OCI-LY7 (cell line): ENCODE measurements around the gene UPF3B. TPM values are rescaled to one million over a fixed set of nuclear protein-coding genes. Genes with fewer than 3 reads are reported as not detected.

Experiments
- BruUV-seq: library from RNA; stranded (reverse); fragments of 400-500 nt; replicated peaks from 2 replicates; lab custom pipeline; 2021; lab: Mats Ljungman, UMichigan
- CTCF ChIA-PET: fragments of 300-600 bp; sonication (Branson Sonifier 250); formaldehyde crosslinking; loops from one replicate; lab custom pipeline; 2022; ENCODE audit warnings: antibody characterized with exemption; ENCODE audit not compliant: unreplicated experiment; lab: Charles Lee
- POLR2A ChIA-PET: fragments of 300-600 bp; sonication (Branson Sonifier 250); formaldehyde crosslinking; loops from one replicate; lab custom pipeline; 2022; ENCODE audit warnings: antibody characterized with exemption; lab: Charles Lee
- DNase-seq: peaks from one replicate; pipeline ENCODE4 v3.0.0-alpha.2; 2015; ENCODE audit warnings: low spot score
- H2AFZ ChIP-seq: fragments of 200-600 bp; sonication (generic), shearing (Covaris generic); 2 replicates; pipeline ENCODE4 v1.6.1; 2014; ENCODE audit warnings: mild to moderate bottlenecking, antibody characterized with exemption, low read length, moderate library complexity
- H3K27ac ChIP-seq: fragments of 200-600 bp; sonication (generic); 2 replicates; pipeline ENCODE4 v1.5.1; 2014; ENCODE audit warnings: mixed run types, low read depth, mild to moderate bottlenecking, moderate library complexity, low read length, inconsistent platforms; ENCODE audit not compliant: poor library complexity, severe bottlenecking
- H3K36me3 ChIP-seq: fragments of 200-600 bp; sonication (generic); 2 replicates; pipeline ENCODE4 v1.6.1; 2014; ENCODE audit warnings: mild to moderate bottlenecking, antibody characterized with exemption, low read length, moderate library complexity, mixed read lengths; ENCODE audit not compliant: insufficient read depth
- H3K4me1 ChIP-seq: fragments of 200-600 bp; sonication (generic); 2 replicates; pipeline ENCODE4 v1.5.1; 2014; ENCODE audit warnings: mild to moderate bottlenecking, low read length; ENCODE audit not compliant: insufficient read depth, poor library complexity, severe bottlenecking
- H3K4me2 ChIP-seq: fragments of 200-600 bp; sonication (generic); 2 replicates; pipeline ENCODE4 v1.6.1; 2014; ENCODE audit warnings: mild to moderate bottlenecking, low read length
- H3K4me3 ChIP-seq: fragments of 200-600 bp; sonication (generic); 2 replicates; pipeline ENCODE4 v1.5.1; 2014; ENCODE audit warnings: mild to moderate bottlenecking, low read depth, low read length; ENCODE audit not compliant: poor library complexity, severe bottlenecking
- H3K79me2 ChIP-seq: fragments of 200-600 bp; sonication (generic); 2 replicates; pipeline ENCODE4 v1.6.1; 2016; ENCODE audit warnings: low read depth, mild to moderate bottlenecking, low read length, moderate library complexity, mixed read lengths; ENCODE audit not compliant: insufficient read depth
- H3K9me2 ChIP-seq: fragments of 200-600 bp; sonication (generic); 2 replicates; pipeline ENCODE4 v1.6.1; 2016; ENCODE audit warnings: mild to moderate bottlenecking, low read length, mixed read lengths; ENCODE audit not compliant: insufficient read depth
- H3K9me3 ChIP-seq: fragments of 200-600 bp; sonication (generic); 2 replicates; pipeline ENCODE4 v1.6.1; 2014; ENCODE audit warnings: mild to moderate bottlenecking, mixed run types, low read length, mixed read lengths
- H4K20me1 ChIP-seq: fragments of 200-600 bp; sonication (generic); 2 replicates; pipeline ENCODE4 v1.6.1; 2014; ENCODE audit warnings: mild to moderate bottlenecking, antibody characterized with exemption, low read length, moderate library complexity, mixed read lengths; ENCODE audit not compliant: insufficient read depth
- EZH2phosphoT487 ChIP-seq: fragments of 200-600 bp; sonication (generic); IDR thresholded peaks from 2 replicates; pipeline ENCODE4 v1.6.1; 2018; ENCODE audit warnings: low read depth, borderline replicate concordance, mild to moderate bottlenecking, mixed run types, antibody characterized with exemption, low read length, moderate library complexity, mixed read lengths
- intact Hi-C: fragments of 100-400 bp; cut with micrococcal nuclease; formaldehyde crosslinking; loops from one replicate; pipeline ENCODE4 v1.10.0; 2022; ENCODE audit not compliant: unreplicated experiment
- small RNA-seq: library from RNA; depleted of rRNA; stranded (forward); fragments of <200 nt; gene quantifications from one replicate; pipeline ENCODE3, GENCODE V24; 2014
- total RNA-seq, 2 experiments: library from RNA; depleted of rRNA in 1 of 2; stranded (reverse); fragments of >200 nt in 1 of 2; shearing (Covaris generic) in 1 of 2; gene quantifications; 2 replicates each; pipeline ENCODE4 v1.2.3, GENCODE V29; 2014 to 2022
- TF ChIP-seq, protein P1 (sequence below): fragments of 200-600 bp; sonication (generic); conservative IDR thresholded peaks from 2 replicates; pipeline ENCODE4 v1.5.1; 2014; ENCODE audit warnings: mild to moderate bottlenecking, antibody characterized with exemption, low read length, moderate library complexity, mixed read lengths

The UPF3B gene
- total RNA-seq, 2 experiments from 2014 or later: 8.7 to 25.5 TPM

- peaks cover 33% of the 10 kb centered on the region for H3K4me1 ChIP-seq
- CTCF ChIA-PET: interaction anchor here (1.1 kb wide), 1 partner anchor 16 kb away, joined by 3 read pairs; no protein-coding TSS in a partner anchor
- H4K20me1 ChIP-seq: peaks cover 11% of the 10 kb centered on the region
- intact Hi-C loops: loop anchor here (1.0 to 5.0 kb wide), 3 partner anchors 61 to 90 kb away; partner anchors contain the start of gene UPF3B
- peak overlapping the region; percentile 99 for H3K4me3 ChIP-seq
- no peaks in the 10 kb centered on the region for H3K9me3 ChIP-seq
- no peak overlapping the region for H2AFZ ChIP-seq
- H3K36me3 ChIP-seq: peaks cover 51% of the 10 kb centered on the region
- H3K9me2 ChIP-seq: no peaks in the 10 kb centered on the region
- DNase-seq: peak; percentile 51
- H3K27ac ChIP-seq: peak overlapping the region; percentile 95
- TF ChIP-seq, protein P1, sequence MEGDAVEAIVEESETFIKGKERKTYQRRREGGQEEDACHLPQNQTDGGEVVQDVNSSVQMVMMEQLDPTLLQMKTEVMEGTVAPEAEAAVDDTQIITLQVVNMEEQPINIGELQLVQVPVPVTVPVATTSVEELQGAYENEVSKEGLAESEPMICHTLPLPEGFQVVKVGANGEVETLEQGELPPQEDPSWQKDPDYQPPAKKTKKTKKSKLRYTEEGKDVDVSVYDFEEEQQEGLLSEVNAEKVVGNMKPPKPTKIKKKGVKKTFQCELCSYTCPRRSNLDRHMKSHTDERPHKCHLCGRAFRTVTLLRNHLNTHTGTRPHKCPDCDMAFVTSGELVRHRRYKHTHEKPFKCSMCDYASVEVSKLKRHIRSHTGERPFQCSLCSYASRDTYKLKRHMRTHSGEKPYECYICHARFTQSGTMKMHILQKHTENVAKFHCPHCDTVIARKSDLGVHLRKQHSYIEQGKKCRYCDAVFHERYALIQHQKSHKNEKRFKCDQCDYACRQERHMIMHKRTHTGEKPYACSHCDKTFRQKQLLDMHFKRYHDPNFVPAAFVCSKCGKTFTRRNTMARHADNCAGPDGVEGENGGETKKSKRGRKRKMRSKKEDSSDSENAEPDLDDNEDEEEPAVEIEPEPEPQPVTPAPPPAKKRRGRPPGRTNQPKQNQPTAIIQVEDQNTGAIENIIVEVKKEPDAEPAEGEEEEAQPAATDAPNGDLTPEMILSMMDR: peak; percentile 50; the same call in 1 of the 2 replicates
- no peak for TF ChIP-seq EZH2phosphoT487
- BruUV-seq: no TSS peak
- peaks cover 65% of the 10 kb centered on the region for H3K79me2 ChIP-seq
- peak overlapping the region; percentile 97 for H3K4me2 ChIP-seq
- POLR2A ChIA-PET: interaction anchor here (0.9 to 2.1 kb wide), 12 partner anchors 9 to 220 kb away, joined by 3 to 7 read pairs (median 4); partner anchors contain the start of genes SEPTIN6 and UPF3B
Measured at GRCh38 chrX:119790977-119791436, 61.8 kb downstream of the UPF3B start.

DNA sequence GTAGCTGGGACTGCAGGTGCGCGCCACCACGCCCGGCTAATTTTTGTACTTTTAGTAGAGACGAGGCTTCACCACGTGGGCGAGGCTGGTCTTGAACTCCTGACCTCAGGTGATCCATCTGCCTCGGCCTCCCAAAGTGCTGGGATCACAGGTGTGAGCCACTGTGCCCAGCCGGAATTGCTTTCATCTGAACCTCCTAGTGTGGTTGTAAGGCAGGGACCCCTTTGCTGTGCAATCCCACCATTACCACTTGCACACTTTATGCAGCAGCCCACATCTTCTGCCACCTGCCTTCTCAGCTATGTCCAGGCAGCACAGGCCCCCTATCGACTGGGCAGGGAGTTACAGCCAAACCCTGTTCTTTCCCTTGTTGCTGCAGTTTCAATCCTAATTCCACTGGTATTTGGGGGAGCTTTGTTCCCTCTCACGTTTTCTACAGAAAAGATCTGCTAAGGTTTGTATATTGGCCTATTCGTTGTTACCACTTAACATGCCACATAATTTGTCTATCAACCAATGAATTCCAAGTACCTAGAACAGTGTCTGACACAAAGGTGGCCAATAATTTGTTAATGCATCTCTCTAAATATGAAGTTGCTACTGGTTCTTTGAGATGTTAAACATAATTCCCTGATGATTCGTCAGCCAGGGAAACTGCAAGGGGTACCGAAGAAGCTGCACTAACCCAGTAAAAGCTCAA, 67.9 kb downstream of the UPF3B start:
- H4K20me1 ChIP-seq: peaks cover 13% of the 10 kb centered on the region
- CTCF ChIA-PET: no interaction called here
- peak; percentile 27 for DNase-seq
- POLR2A ChIA-PET: interaction anchor here (0.5 to 1.0 kb wide), 3 partner anchors 11 to 232 kb away, joined by 3 to 6 read pairs (median 5); partner anchors contain the start of gene SOWAHD
- TF ChIP-seq, protein P1: peak; percentile 69
- TF ChIP-seq EZH2phosphoT487: no peak
- H3K79me2 ChIP-seq: peaks cover 54% of the 10 kb centered on the region
- BruUV-seq: no TSS peak
- H3K27ac ChIP-seq: no peak overlapping the region
- H3K36me3 ChIP-seq: peaks cover 89% of the 10 kb centered on the region
- intact Hi-C loops: no loop called here
- no peaks in the 10 kb centered on the region for H3K9me3 ChIP-seq
- H3K4me3 ChIP-seq: no peak overlapping the region
- H3K4me2 ChIP-seq: 0 out of 2 replicates have a peak overlapping the region, but pooled peaks have one; percentile 16
- H2AFZ ChIP-seq: no peak overlapping the region
- peaks cover 36% of the 10 kb centered on the region for H3K4me1 ChIP-seq
- no peaks in the 10 kb centered on the region for H3K9me2 ChIP-seq

Small RNAs within 50 kb of the gene (small RNA-seq; reads per million reads assigned to genes)
- not detected for gene SNORA69

Other genes with a start within 250 kb of the UPF3B start
- 10.7 and 11.9 TPM in 2 replicates for gene NKRF, start 246.5 kb downstream of the UPF3B start, total RNA-seq (2014; rRNA removed; shearing (Covaris generic))
- 19.3 and 20.7 TPM in 2 replicates for gene NKRF, start 246.5 kb downstream of the UPF3B start, total RNA-seq (2022)
- 145 and 182 TPM in 2 replicates for gene SEPTIN6, start 159.8 kb downstream of the UPF3B start, total RNA-seq (2014; rRNA removed; shearing (Covaris generic))
- 216 and 231 TPM in 2 replicates for gene SEPTIN6, start 159.8 kb downstream of the UPF3B start, total RNA-seq (2022)
- not detected in 2 replicates for gene SOWAHD, start 94.4 kb downstream of the UPF3B start, total RNA-seq (2014; rRNA removed; shearing (Covaris generic))
- 0.29 and 0.55 TPM in 2 replicates for gene SOWAHD, start 94.4 kb downstream of the UPF3B start, total RNA-seq (2022)
- 1,897 and 2,118 TPM in 2 replicates for gene RPL39, start 61.3 kb downstream of the UPF3B start, total RNA-seq (2014; rRNA removed; shearing (Covaris generic))
- gene RPL39, start 61.3 kb downstream of the UPF3B start, total RNA-seq (2022): 2,029 and 2,070 TPM in 2 replicates
- gene RNF113A, start 18.8 kb upstream of the UPF3B start, total RNA-seq (2014; rRNA removed; shearing (Covaris generic)): 32.8 and 37.4 TPM in 2 replicates
- 25.2 and 26.4 TPM in 2 replicates for gene RNF113A, start 18.8 kb upstream of the UPF3B start, total RNA-seq (2022)
- gene NDUFA1, start 18.9 kb upstream of the UPF3B start, total RNA-seq (2014; rRNA removed; shearing (Covaris generic)): 61.3 and 82.1 TPM in 2 replicates
- 66.7 and 86.3 TPM in 2 replicates for gene NDUFA1, start 18.9 kb upstream of the UPF3B start, total RNA-seq (2022)
- gene AKAP14, start 42.9 kb upstream of the UPF3B start, total RNA-seq (2014; rRNA removed; shearing (Covaris generic)): not detected in 2 replicates
- gene AKAP14, start 42.9 kb upstream of the UPF3B start, total RNA-seq (2022): not detected in 2 replicates
- gene NKAP, start 90.8 kb upstream of the UPF3B start, total RNA-seq (2014; rRNA removed; shearing (Covaris generic)): 5.2 and 6.9 TPM in 2 replicates
- 11.9 and 14.8 TPM in 2 replicates for gene NKAP, start 90.8 kb upstream of the UPF3B start, total RNA-seq (2022)
- not detected in 2 replicates for gene RHOXF2B, start 224.7 kb upstream of the UPF3B start, total RNA-seq (2014; rRNA removed; shearing (Covaris generic))
- gene RHOXF2B, start 224.7 kb upstream of the UPF3B start, total RNA-seq (2022): not detected in 2 replicates